H9 (cell line): Measurements from ENCODE around the gene CPAMD8. TPM values are rescaled to one million over a fixed set of nuclear protein-coding genes. Genes with fewer than 3 reads are reported as not detected.

Experiments used
- DNase-seq: peaks from one replicate; pipeline ENCODE4 v3.0.0-alpha.2; 2017
- H2AFZ ChIP-seq: one replicate; pipeline ENCODE4 v1.6.1; 2013; ENCODE audit warnings: mild to moderate bottlenecking, low read length, control low read depth, moderate library complexity
- H2AK5ac ChIP-seq: 2 replicates; pipeline ENCODE4 v1.6.1; 2013; ENCODE audit warnings: low read length, control low read depth, mixed read lengths; ENCODE audit not compliant: insufficient read length
- H2BK120ac ChIP-seq: one replicate; pipeline ENCODE4 v1.6.1; 2013; ENCODE audit warnings: low read depth, mild to moderate bottlenecking, low read length, control low read depth, inconsistent platforms; ENCODE audit not compliant: poor library complexity, severe bottlenecking
- H2BK12ac ChIP-seq: 2 replicates; pipeline ENCODE4 v1.6.1; 2013; ENCODE audit warnings: low read length, control low read depth, mixed read lengths, low read depth; ENCODE audit not compliant: insufficient read length
- H2BK15ac ChIP-seq: 2 replicates; pipeline ENCODE4 v1.6.1; 2013; ENCODE audit warnings: low read depth, low read length, control low read depth
- H2BK20ac ChIP-seq: one replicate; pipeline ENCODE4 v1.6.1; 2013; ENCODE audit warnings: low read depth, mild to moderate bottlenecking, low read length, control low read depth, inconsistent platforms; ENCODE audit not compliant: poor library complexity, severe bottlenecking
- H2BK5ac ChIP-seq: 2 replicates; pipeline ENCODE4 v1.6.1; 2013; ENCODE audit warnings: low read length, control low read depth, mixed read lengths; ENCODE audit not compliant: insufficient read length
- H3K14ac ChIP-seq: 2 replicates; pipeline ENCODE4 v1.6.1; 2013; ENCODE audit warnings: low read length, control low read depth; ENCODE audit not compliant: insufficient read depth
- H3K18ac ChIP-seq: 2 replicates; pipeline ENCODE4 v1.6.1; 2013; ENCODE audit warnings: low read depth, mild to moderate bottlenecking, mixed read lengths, low read length, control low read depth; ENCODE audit not compliant: insufficient read length
- H3K23ac ChIP-seq: 2 replicates; pipeline ENCODE4 v1.6.1; 2013; ENCODE audit warnings: low read length, control low read depth, mixed read lengths, low read depth; ENCODE audit not compliant: insufficient read length
- H3K23me2 ChIP-seq: 2 replicates; pipeline ENCODE4 v1.6.1; 2013; ENCODE audit warnings: low read depth, mild to moderate bottlenecking, mixed read lengths, low read length, control low read depth; ENCODE audit not compliant: insufficient read length, poor library complexity, severe bottlenecking
- H3K27ac ChIP-seq: 2 replicates; pipeline ENCODE4 v1.5.1; 2013; ENCODE audit warnings: low read length, control low read depth, mixed read lengths, low read depth; ENCODE audit not compliant: insufficient read length
- H3K27me3 ChIP-seq: 2 replicates; pipeline ENCODE4 v1.6.1; 2013; ENCODE audit warnings: low read length, control low read depth, inconsistent platforms; ENCODE audit not compliant: insufficient read depth
- H3K4ac ChIP-seq: 2 replicates; pipeline ENCODE4 v1.6.1; 2013; ENCODE audit warnings: low read depth, mild to moderate bottlenecking, control low read depth, inconsistent platforms, low read length, moderate library complexity
- H3K4me1 ChIP-seq: 2 replicates; pipeline ENCODE4 v1.6.1; 2013; ENCODE audit warnings: low read length, control low read depth, inconsistent platforms; ENCODE audit not compliant: insufficient read depth
- H3K4me2 ChIP-seq: 2 replicates; pipeline ENCODE4 v1.6.1; 2013; ENCODE audit warnings: low read length, control low read depth, mixed read lengths; ENCODE audit not compliant: insufficient read length, insufficient read depth
- H3K56ac ChIP-seq: 2 replicates; pipeline ENCODE4 v1.6.1; 2013; ENCODE audit warnings: low read depth, mild to moderate bottlenecking, mixed read lengths, low read length, control low read depth; ENCODE audit not compliant: insufficient read length
- H3K79me1 ChIP-seq: 2 replicates; pipeline ENCODE4 v1.6.1; 2013; ENCODE audit warnings: low read depth, mild to moderate bottlenecking, moderate library complexity, low read length, control low read depth, inconsistent platforms; ENCODE audit not compliant: insufficient read depth, poor library complexity, severe bottlenecking
- H3K79me2 ChIP-seq: 2 replicates; pipeline ENCODE4 v1.6.1; 2013; ENCODE audit warnings: low read length, control low read depth, inconsistent platforms; ENCODE audit not compliant: insufficient read depth
- H3K9ac ChIP-seq: 2 replicates; pipeline ENCODE4 v1.6.1; 2013; ENCODE audit warnings: low read length, control low read depth, mixed read lengths; ENCODE audit not compliant: insufficient read length; ENCODE audit errors: extremely low read depth
- H3K9me3 ChIP-seq: one replicate; pipeline ENCODE4 v1.6.1; 2013; ENCODE audit warnings: low read depth, low read length, inconsistent platforms; ENCODE audit not compliant: control insufficient read depth
- H3T11ph ChIP-seq: one replicate; pipeline ENCODE4 v1.6.1; 2013; ENCODE audit warnings: mild to moderate bottlenecking, low read length, control low read depth, inconsistent platforms
- H4K20me1 ChIP-seq: one replicate; pipeline ENCODE4 v1.6.1; 2013; ENCODE audit not compliant: control insufficient read depth, insufficient read length, insufficient read depth
- H4K5ac ChIP-seq: 2 replicates; pipeline ENCODE4 v1.6.1; 2013; ENCODE audit warnings: low read depth, mild to moderate bottlenecking, mixed read lengths, low read length, control low read depth; ENCODE audit not compliant: insufficient read length
- H4K8ac ChIP-seq: replicated peaks from 2 replicates; pipeline ENCODE4 v1.6.1; 2013; ENCODE audit warnings: low read length, control low read depth, mixed read lengths, low read depth; ENCODE audit not compliant: insufficient read length
- H4K91ac ChIP-seq: 2 replicates; pipeline ENCODE4 v1.6.1; 2013; ENCODE audit warnings: low read depth, mild to moderate bottlenecking, moderate library complexity, mixed read lengths, low read length, control low read depth; ENCODE audit not compliant: insufficient read length
- H3K27ac Mint-ChIP-seq, 3 experiments: 2 replicates in 2 of 3; 3 replicates in 1 of 3; pipeline ENCODE4 v1.8.0; 2020 to 2021; ENCODE audit warnings: mixed read lengths in 3 of 3, mild to moderate bottlenecking in 1 of 3, moderate library complexity in 1 of 3
- H3K27me3 Mint-ChIP-seq: 2 replicates; pipeline ENCODE4 v1.8.0; 2021; ENCODE audit warnings: low read depth, mild to moderate bottlenecking, moderate library complexity, mixed read lengths
- H3K36me3 Mint-ChIP-seq, 3 experiments: 2 replicates in 2 of 3; 3 replicates in 1 of 3; pipeline ENCODE4 v1.8.0; 2020 to 2021; ENCODE audit warnings: low read depth in 3 of 3, mixed read lengths in 3 of 3; ENCODE audit not compliant: insufficient read depth in 1 of 3
- H3K4me1 Mint-ChIP-seq, 2 experiments: 2 replicates each; pipeline ENCODE4 v1.8.0; 2020; ENCODE audit warnings: mixed read lengths in 2 of 2
- H3K4me3 Mint-ChIP-seq, 2 experiments: 2 replicates in 1 of 2; 3 replicates in 1 of 2; pipeline ENCODE4 v1.8.0; 2020 to 2021; ENCODE audit warnings: mild to moderate bottlenecking in 2 of 2, mixed read lengths in 2 of 2, moderate library complexity in 1 of 2
- H3K9me3 Mint-ChIP-seq, 2 experiments: 2 replicates in 1 of 2; 3 replicates in 1 of 2; pipeline ENCODE4 v1.8.0; 2020; ENCODE audit warnings: mild to moderate bottlenecking in 2 of 2, mixed read lengths in 2 of 2, moderate library complexity in 1 of 2
- CTCF ChIP-seq: fragments of 200-600 bp; sonication (generic); conservative IDR thresholded peaks from 3 replicates; pipeline ENCODE4 v1.8.0; 2021; ENCODE audit warnings: antibody characterized with exemption, mild to moderate bottlenecking
- WGBS: extraction: QIAGEN DNeasy Blood & Tissue Kit; methylation state at CpG from one replicate; pipeline ENCODE4 v1.1.7; 2013; ENCODE audit warnings: missing lambda C conversion rate, low lambda C conversion rate, mixed read lengths; ENCODE audit not compliant: insufficient read length; ENCODE audit errors: extremely low coverage; 5-methylcytosine and 5-hydroxymethylcytosine counted together
- total RNA-seq: library from RNA; stranded (reverse); gene quantifications from 2 replicates; pipeline ENCODE4 v1.2.1, GENCODE V29; 2021

Gene CPAMD8
- total RNA-seq, 1 experiment from 2014 or later = 12.0 TPM

- H2BK12ac ChIP-seq = no peak overlapping the region
- Mint-ChIP-seq H3K4me3 (no peak overlapping the region), H3K9me3 (no peaks in the 10 kb centered on the region), H3K36me3 (no peaks in the 10 kb centered on the region), H3K4me1 (peaks cover 2 to 7% of the 10 kb centered on the region in 2 experiments; a peak in 2 of 4 replicates), H3K27me3 (peaks cover 3% of the 10 kb centered on the region), H3K27ac (no peak overlapping the region)
- no peak overlapping the region for H3K23ac ChIP-seq
- no peak overlapping the region for H2BK15ac ChIP-seq
- H3K9ac ChIP-seq = no peak overlapping the region
- H3K23me2 ChIP-seq = no peaks in the 10 kb centered on the region
- no peak overlapping the region for H2AFZ ChIP-seq
- H3K27ac ChIP-seq = no peak overlapping the region
- no peak overlapping the region for H4K91ac ChIP-seq
- no peak overlapping the region for H3K18ac ChIP-seq
- no peaks in the 10 kb centered on the region for H3K79me2 ChIP-seq
- no peaks in the 10 kb centered on the region for H3K9me3 ChIP-seq
- H2BK5ac ChIP-seq = no peak overlapping the region
- no peak overlapping the region for H3T11ph ChIP-seq
- no peak overlapping the region for H4K8ac ChIP-seq
- no peak overlapping the region for H3K56ac ChIP-seq
- no peak for TF ChIP-seq CTCF
- no peaks in the 10 kb centered on the region for H3K27me3 ChIP-seq
- H4K5ac ChIP-seq = no peak overlapping the region
- no peaks in the 10 kb centered on the region for H4K20me1 ChIP-seq
- no peaks in the 10 kb centered on the region for H3K79me1 ChIP-seq
- no peak for DNase-seq
- no peak overlapping the region for H2BK120ac ChIP-seq
- H3K4me2 ChIP-seq = no peak overlapping the region
- no peak overlapping the region for H3K4ac ChIP-seq
- WGBS = 100% methylated on average over 1 of the region's 15 CpGs
- no peak overlapping the region for H2AK5ac ChIP-seq
- H2BK20ac ChIP-seq = no peak overlapping the region
- H3K4me1 ChIP-seq = no peaks in the 10 kb centered on the region
- H3K14ac ChIP-seq = no peak overlapping the region
Observed at GRCh38 chr19:17037966-17038500, 11.4 kb upstream of the CPAMD8 start.
